ENCODE results near the gene SLC35G6. TPM values are rescaled to one million over a fixed set of nuclear protein-coding genes. Genes with fewer than 3 reads are reported as not detected.

Gene SLC35G6
- total RNA-seq, 4 donors from 2014 or later = not detected

- no peak for TF ChIP-seq CTCF (IDR thresholded peaks at IDR 0.05; ENCODE audit: low read depth)
These were observed 18.5 kb upstream of the SLC35G6 start for GRCh38 chr17:7462474-7463371.

- no peak for TF ChIP-seq CTCF (IDR thresholded peaks at IDR 0.05; ENCODE audit: low read depth)
These were observed 17.8 kb upstream of the SLC35G6 start for GRCh38 chr17:7463372-7463846.

- no peak for TF ChIP-seq CTCF (IDR thresholded peaks at IDR 0.05; ENCODE audit: low read depth)
These were observed 17.2 kb upstream of the SLC35G6 start for GRCh38 chr17:7464081-7464480.

DNA sequence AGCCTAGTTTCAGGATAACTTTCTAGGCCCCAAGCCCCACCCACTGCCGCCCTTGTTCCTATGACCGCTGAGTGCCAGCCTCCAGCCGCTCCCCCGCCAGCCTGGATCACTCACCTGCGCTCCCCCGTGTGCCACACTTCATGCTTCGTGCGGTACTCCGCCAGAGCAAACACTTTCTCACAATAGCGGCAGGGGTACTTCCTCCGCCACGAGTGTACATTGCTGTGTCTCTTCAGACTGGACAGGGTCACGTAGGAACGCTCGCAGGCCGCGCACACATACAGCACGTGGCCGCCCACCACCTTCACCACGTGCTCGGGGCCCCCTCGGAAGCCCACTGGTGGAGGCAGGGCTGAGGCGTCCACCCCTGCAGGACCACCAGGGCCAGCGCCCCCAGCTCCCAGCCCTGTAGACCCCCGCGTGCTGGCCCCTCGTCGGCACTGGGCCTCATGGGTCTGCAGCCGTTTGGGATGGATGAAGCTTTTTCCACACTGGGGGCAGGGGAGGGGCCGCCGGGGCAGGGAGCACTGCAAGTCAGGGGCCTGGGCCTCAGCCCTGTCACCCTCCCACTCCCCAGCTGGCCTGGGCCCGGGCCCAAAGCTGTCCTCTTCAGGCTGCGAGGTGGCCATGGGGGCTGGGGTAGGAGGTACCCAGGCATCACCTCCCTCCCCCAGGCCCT is 15.5 kb upstream of the SLC35G6 start:
- TF ChIP-seq CTCF (IDR thresholded peaks at IDR 0.05; ENCODE audit: low read depth) = no peak

- TF ChIP-seq CTCF (IDR thresholded peaks at IDR 0.05; ENCODE audit: low read depth) = no peak
These were observed 15.0 kb upstream of the SLC35G6 start for GRCh38 chr17:7466318-7466638.

DNA sequence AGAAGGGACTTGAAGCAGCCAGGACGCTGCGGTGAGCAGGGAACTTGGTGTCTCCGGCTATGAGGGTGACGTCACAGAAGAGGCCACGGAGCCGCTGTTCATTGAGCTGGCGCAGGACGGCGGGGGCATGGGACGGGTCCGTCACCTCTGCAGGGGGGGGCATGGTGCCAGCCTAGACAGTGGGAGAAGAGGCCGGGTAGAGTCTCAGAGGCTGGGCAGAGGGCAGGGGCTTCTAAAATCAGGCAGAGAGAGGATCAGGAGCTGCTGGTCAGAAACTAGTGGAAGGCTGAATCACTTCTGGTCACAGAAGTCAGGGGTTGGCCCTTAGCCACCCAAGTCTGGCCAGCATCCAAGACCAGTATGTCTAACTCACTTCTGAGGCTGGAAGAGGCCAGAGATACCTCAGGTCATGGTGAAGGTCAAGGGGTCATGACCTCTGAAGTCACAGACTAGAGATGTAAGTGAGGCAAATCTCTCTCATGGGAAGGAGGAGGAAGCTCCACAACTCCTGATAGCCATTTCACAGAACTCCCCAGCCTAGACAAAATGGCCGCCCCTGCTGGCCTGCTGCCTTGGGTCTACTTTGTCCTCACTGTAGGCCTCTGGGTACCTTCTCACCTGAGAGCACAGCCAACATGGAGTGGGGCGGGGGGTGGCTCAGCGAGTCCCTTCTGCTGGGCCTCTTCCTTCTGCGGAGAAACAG is 14.5 kb upstream of the SLC35G6 start:
- TF ChIP-seq CTCF (IDR thresholded peaks at IDR 0.05; ENCODE audit: low read depth) = no peak

GRCh38 chr17:7467498-7467897 is 13.7 kb upstream of the SLC35G6 start:
- no peak for TF ChIP-seq CTCF (IDR thresholded peaks at IDR 0.05; ENCODE audit: low read depth)

All from subcutaneous adipose tissue (tissue), 4 donors.